HG02623 (cell line): ENCODE measurements around the gene CPLANE2.

Experiments used
- ATAC-seq: cut with Tn5 transposase; IDR thresholded peaks from one replicate; pipeline ENCODE4 v1.9.1; 2021; ENCODE audit warnings: moderate library complexity; ENCODE audit not compliant: unreplicated experiment

Gene CPLANE2

DNA sequence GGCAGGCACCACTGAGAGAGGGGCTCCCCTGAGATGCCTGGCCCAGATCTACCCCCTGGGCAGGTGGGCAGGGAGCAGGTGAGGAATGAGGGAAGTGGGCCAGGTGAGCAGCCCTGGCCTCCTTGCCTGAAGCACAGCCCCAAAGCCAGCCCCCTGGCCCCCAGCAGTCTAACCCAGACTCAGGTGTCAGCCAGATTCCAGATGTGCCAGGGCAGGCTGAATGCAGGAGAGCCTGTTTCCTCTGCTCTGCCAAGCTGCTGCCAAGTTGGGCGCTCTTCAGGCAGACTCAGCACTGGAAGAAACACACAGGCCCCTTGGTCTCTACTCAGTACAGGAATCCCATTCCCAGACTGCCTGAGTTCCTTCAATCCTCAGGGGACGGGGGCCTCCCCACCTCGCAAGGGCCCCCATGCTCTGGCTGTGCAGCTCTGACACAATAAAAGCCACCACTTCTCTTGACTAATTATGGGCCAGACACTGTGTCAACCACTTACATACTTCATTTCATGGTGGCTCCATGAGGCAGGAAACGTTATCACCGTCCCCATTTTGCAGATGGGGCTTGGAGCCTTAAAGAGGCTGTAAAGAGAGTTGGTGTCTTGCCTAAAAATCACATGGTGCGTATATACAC lies 45.0 kb downstream of the CPLANE2 start:
- no peak for ATAC-seq

DNA sequence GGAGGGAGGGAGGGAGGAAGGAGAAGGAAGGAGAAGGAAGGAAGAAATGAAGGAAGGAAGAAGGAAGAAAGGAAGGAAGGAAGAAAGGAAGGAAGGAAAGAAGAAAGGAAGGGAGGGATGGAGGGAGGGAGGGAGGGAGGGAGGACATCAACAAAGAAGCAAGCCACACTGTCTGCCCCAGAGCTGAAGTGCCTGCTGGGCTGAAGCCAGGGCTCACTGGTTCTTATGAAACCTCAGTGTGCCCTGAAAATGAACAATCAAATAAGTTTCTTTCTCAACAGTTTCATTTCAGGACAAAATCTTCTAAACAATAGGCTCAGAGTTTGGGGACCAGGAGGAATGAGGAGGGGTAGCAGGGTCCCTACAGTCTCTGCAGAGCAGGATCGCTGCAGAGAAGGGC lies 45.7 kb downstream of the CPLANE2 start:
- no peak for ATAC-seq

DNA sequence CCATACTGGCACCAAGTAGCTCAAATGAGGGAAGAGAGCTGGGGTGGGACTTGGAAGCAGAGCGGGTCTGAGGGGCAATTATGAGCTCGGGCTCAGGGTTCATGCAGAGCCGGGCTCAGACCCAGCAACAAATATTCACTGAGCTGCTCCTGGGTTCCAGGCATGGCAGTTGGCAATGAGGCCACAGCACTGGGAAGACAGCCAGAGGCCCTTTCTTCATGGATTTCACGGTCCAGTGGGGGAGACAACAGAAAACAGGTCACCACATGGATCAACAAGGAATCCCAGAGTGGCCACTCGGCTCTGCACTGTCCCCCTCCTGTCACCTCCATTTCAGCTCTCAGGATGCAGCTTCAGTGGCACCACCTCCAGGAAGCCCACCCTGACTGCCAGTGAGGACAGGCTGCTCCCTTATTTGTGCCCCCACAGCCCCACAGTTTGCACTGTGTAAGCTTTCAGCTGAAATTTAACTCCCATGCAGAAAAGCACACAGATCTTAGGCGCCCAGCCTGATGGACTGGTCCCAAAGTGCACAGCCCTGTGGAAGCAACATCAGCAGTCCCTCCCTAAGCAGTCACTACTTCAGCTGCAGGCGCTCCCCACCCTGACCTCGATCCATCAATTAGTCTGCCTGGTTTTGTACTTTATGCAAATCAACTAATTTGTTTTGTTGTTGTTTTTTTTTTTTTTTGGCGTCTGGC lies 46.9 kb downstream of the CPLANE2 start:
- ATAC-seq: no peak

DNA sequence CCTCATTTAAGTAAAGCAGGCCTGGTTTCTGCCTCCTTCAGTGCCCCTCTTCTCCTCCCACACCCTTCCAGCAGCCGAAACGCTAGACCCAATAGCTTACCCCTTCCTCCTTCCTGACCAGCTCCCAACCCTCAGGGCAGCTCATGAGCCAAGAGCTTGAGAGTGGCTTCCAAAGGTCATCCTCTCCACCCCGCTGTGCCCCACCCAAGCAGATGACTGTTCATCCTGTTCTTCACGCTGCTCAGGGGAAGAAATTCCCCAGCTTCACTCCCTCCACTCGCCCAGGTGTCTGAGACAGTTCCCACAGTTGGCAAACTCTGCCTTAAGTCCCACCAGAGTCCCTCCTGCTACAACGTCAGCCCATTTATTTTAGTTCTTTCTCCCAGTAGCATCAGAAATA lies 48.0 kb downstream of the CPLANE2 start:
- no peak for ATAC-seq

DNA sequence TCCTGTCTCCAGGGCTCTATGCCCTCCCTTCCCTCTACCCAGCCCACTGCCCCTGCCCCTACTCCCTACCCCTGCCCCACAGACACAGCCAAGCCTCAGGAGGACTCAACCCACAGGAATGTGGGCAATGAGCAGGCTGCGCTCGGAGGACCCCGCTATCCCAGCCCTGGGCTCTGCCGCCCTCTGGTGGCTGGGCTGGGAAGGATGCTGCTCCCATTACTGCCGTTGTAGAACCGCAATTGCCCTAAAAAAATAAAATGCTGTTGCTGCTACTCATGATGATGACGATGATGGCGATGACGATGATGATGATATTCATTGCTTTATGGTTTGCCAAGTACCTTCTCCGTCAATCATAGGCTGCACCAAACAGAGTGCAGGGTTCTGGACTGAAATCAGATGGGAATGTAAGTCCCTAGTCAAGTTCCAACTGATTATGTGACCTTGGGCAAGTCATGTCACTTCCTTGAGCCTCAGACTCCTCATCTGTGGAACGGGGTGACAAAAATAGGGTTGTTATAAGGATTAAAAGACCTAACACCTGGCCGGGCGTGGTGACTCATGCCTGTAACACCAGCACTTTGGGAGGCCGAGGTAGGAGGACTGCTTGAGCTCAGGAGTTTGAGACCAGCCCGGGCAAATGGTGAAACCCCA lies 49.1 kb downstream of the CPLANE2 start:
- ATAC-seq: no peak

DNA sequence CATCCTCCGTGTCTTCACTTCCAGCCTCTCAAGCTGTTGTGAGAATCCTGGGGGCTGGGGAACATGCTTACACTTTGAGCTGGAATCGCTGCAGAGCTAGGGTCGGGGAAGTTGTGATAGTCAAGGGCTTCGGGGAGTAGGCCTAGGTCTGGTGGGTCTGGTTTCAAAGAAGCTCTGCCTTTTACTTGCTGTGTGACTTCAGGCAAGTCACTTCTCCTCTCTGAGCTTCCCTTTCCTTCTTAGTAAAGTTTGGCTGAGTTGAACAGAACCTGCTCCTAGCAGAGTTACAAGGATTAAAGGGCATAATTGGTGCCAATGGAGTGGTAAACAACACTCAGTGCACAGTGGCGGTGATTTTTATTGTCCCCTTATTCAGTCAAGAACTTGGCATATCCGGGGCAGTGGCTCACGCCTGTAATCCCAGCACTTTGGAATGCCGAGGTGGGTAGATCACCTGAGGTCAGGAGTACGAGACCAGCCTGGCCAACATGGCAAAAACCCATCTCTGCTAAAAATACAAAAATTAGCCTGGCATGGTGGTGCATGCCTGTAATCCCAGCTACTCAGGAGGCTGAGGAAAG lies 50.2 kb downstream of the CPLANE2 start:
- ATAC-seq: no peak

DNA sequence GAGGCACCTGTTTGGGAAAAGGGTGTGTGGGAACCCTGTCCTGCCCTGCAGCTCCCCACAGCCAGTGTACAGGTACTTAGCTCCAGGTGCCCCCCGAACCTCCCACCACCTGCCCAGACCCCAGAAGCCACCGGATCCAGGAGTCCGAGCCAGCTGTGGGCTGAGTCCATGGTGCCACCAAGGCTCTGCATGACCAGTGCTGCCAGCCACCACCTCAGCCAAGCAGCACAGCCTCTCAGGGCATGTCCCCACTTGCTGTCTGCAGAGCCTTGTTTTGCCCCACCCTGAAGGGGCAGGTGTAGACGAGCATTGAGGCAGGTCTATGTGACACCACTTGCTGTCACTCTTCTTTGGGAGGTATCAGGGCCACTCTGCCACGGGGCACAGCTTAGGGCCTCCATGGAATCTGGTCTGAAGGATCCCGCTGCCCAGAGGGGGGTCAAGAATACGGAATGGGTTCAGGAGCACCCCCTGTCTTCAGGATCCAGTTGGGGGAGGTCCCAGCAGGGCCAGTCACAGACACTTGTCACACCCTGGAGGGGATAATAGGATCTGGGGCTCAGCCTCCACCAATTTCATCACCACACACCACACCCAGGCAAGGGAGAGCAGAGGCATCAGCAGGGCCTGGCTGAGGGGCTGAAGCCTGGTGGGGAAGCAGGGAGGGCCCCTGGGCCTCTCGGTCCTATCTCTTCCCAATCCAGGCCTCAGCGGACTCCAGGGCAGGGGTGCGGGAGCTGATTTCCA lies 52.3 kb downstream of the CPLANE2 start:
- ATAC-seq: no peak

DNA sequence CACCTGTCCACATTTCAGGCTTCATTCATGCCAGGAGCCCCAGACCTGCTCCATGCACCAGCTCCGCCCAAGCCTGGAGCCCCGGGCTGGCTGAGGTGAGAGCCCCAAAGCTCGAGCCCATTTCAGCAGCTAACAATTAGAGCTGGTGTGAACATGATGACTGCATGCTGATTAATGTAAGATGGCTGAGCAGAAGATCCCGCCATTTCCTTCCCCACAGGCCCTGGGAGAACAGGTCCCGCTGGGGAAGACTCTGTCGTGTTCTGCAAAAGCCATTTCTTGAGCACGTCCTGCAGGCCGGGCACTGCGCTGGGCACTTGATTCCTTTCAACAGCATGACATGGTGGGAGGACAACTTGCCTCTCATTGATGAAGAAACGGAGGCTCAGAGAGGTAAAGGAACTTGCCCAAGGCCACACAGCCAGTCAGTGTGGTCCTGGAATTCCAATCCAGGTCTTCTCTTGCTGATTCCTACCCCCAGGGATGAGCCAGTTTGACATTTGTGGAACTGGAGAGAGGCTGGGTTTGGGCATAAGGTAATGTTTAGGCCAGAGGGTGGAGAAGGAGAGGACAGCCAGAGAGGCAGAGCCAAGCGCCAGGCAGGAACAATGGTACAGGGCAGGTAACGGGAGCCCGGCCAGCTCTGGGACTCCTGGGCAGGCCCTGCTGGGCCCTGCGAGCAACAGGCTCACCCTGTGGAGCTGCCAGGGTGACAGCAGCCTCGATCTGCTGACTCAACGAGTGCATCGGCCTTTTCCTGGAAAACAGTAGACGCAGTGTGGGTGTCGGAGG lies 53.0 kb downstream of the CPLANE2 start:
- no peak for ATAC-seq

DNA sequence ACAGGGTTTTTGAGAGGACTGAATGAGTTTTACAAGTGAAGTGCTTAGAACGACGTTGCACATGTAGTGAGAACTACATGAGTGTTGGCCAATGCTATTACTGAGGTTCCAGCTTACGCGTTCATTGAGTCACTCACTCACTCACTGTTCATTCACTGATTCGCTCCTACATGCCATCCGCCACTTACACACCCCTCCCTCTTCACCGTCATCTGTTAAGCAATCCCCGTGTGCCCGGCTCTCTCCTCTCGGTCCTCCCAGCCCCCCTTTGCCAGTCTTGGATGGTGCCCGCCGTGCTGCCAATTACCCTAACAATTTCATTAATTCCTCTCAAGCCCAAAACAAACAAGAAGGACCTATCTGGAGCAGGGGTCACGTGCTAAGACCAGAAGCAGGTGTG lies 53.8 kb downstream of the CPLANE2 start:
- ATAC-seq: no peak

DNA sequence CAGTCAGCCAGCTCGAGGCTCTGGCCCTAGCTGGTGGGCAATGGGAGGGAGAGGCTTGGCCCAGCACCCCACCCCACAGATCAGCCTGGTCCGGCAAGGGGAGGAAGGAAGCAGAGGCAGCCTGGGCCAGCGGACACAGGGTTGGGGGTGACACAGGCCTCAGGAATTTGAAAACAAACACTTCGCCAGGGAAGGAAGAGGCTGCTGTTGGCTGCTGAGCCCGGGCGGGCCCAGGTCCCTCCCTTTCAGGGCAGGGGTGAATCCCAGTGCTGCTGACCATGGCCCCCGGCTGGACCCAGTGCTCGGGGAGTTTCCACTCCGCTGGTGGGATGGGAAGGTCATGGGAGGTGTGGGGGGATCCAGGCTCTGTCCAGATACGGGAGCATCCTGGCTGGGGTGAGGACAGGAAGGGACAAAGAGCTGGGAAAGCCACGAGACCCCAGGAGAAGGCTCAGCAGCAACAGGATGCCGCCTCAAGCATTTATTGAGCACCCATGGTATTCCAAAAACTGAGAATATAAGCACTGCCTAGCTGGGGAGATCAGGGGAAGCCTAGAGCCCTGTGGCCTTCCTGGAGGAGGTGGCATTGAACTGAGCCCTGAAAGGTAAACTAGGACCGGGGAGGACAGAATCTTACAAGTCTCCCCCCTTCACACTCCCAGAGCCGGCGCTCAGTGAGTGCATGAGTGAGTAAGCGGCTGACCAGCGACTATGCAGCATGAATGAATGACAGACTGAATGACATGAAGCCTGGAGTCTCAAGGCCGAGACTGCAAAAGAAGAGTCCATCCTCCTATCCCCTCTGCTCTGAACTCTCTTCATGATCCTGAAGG lies 54.9 kb downstream of the CPLANE2 start:
- ATAC-seq: no peak
